CD4-positive, alpha-beta T cell treated with Interleukin-4 for 4 hours (primary cell): ENCODE data around the gene TENT5A.
"Not testable (repeated sequence)": the region's sequence is repeated elsewhere in the genome, so short reads cannot be mapped to it uniquely, and the experiment has no call there.

Experiments
- DNase-seq: peaks from one replicate; pipeline ENCODE4 v3.0.0-alpha.2; 2020

Gene TENT5A

GRCh38 chr6:81749707-81750106, 2.8 kb downstream of the TENT5A start:
- no peak for DNase-seq

- no peak for DNase-seq
Measured at GRCh38 chr6:81748994-81749393, 3.5 kb downstream of the TENT5A start.

- no peak for DNase-seq
Measured at GRCh38 chr6:81747327-81747726, 5.2 kb downstream of the TENT5A start.

- DNase-seq: no peak
Measured at GRCh38 chr6:81744131-81744530, 8.3 kb downstream of the TENT5A start.

GRCh38 chr6:81743649-81744048, 8.8 kb downstream of the TENT5A start:
- DNase-seq: no peak

GRCh38 chr6:81741689-81742088, 10.8 kb downstream of the TENT5A start:
- no peak for DNase-seq

GRCh38 chr6:81740591-81740990, 11.9 kb downstream of the TENT5A start:
- DNase-seq: not testable (repeated sequence)

- DNase-seq: no peak
Measured at GRCh38 chr6:81739230-81740195, 13.0 kb downstream of the TENT5A start.

- no peak for DNase-seq
Measured at GRCh38 chr6:81736428-81736827, 16.1 kb downstream of the TENT5A start.

GRCh38 chr6:81735756-81736380, 16.6 kb downstream of the TENT5A start:
- DNase-seq: no peak

- no peak for DNase-seq
Measured at GRCh38 chr6:81734500-81735150, 17.9 kb downstream of the TENT5A start.

GRCh38 chr6:81734081-81734480, 18.4 kb downstream of the TENT5A start:
- no peak for DNase-seq

- no peak for DNase-seq
Measured at GRCh38 chr6:81731814-81732213, 20.7 kb downstream of the TENT5A start.

GRCh38 chr6:81727876-81728517, 24.5 kb downstream of the TENT5A start:
- DNase-seq: no peak

- no peak for DNase-seq
Measured at GRCh38 chr6:81725127-81725526, 27.4 kb downstream of the TENT5A start.

GRCh38 chr6:81722506-81723223, 29.8 kb downstream of the TENT5A start:
- no peak for DNase-seq

- no peak for DNase-seq
Measured at GRCh38 chr6:81720427-81720826, 32.1 kb downstream of the TENT5A start.

GRCh38 chr6:81718126-81718525, 34.4 kb downstream of the TENT5A start:
- no peak for DNase-seq

GRCh38 chr6:81714684-81715083, 37.8 kb downstream of the TENT5A start:
- no peak for DNase-seq

- DNase-seq: no peak
Measured at GRCh38 chr6:81713205-81713604, 39.3 kb downstream of the TENT5A start.

- DNase-seq: no peak
Measured at GRCh38 chr6:81708113-81708699, 44.3 kb downstream of the TENT5A start.

- DNase-seq: no peak
Measured at GRCh38 chr6:81704700-81705099, 47.8 kb downstream of the TENT5A start.
